ENCODE data around the gene KRTAP17-1. TPM values are rescaled to one million over a fixed set of nuclear protein-coding genes. Genes with fewer than 3 reads are reported as not detected.
"Not testable (repeated sequence)": the region's sequence is repeated elsewhere in the genome, so short reads cannot be mapped to it uniquely, and the experiment has no call there.

Gene KRTAP17-1
- polyA plus RNA-seq, 1 donor = not detected

GRCh38 chr17:41304091-41304490 lies 11.4 kb downstream of the KRTAP17-1 start:
- DNase-seq = no peak

GRCh38 chr17:41302981-41303380 lies 12.5 kb downstream of the KRTAP17-1 start:
- DNase-seq = no peak

GRCh38 chr17:41301916-41302901 lies 13.3 kb downstream of the KRTAP17-1 start, which contains the start of gene KRTAP29-1:
Gene KRTAP29-1 (minus strand): TSS chr17:41302851. CDS start chr17:41302851, 0 bp downstream.
- no peak for DNase-seq

- DNase-seq = no peak
These were observed 14.2 kb downstream of the KRTAP17-1 start for GRCh38 chr17:41301204-41301790.

GRCh38 chr17:41298458-41299135 lies 16.9 kb downstream of the KRTAP17-1 start:
- no peak for DNase-seq

GRCh38 chr17:41296846-41297245 lies 18.7 kb downstream of the KRTAP17-1 start:
- no peak for DNase-seq

- DNase-seq = no peak
These were observed 21.5 kb downstream of the KRTAP17-1 start for GRCh38 chr17:41294016-41294415.

- DNase-seq = no peak
These were observed 28.5 kb downstream of the KRTAP17-1 start for GRCh38 chr17:41287050-41287449.

GRCh38 chr17:41284546-41284945 lies 31.0 kb downstream of the KRTAP17-1 start:
- DNase-seq = no peak

GRCh38 chr17:41284043-41284442 lies 31.5 kb downstream of the KRTAP17-1 start:
- DNase-seq = no peak

- DNase-seq = no peak
These were observed 37.1 kb downstream of the KRTAP17-1 start for GRCh38 chr17:41278176-41278955.

GRCh38 chr17:41275648-41276190 lies 39.8 kb downstream of the KRTAP17-1 start, which contains the start of gene KRTAP9-7:
Gene KRTAP9-7 (plus strand): TSS chr17:41275698. CDS start chr17:41275698, 0 bp downstream.
- not testable (repeated sequence) for DNase-seq

- no peak for DNase-seq
These were observed 43.7 kb downstream of the KRTAP17-1 start for GRCh38 chr17:41271858-41272257.

- not testable (repeated sequence) for DNase-seq
These were observed 44.2 kb downstream of the KRTAP17-1 start for GRCh38 chr17:41271323-41271722.

- no peak for DNase-seq
These were observed 47.8 kb downstream of the KRTAP17-1 start for GRCh38 chr17:41267711-41268110.

- DNase-seq = no peak
These were observed 50.4 kb downstream of the KRTAP17-1 start, which contains the start of gene KRTAP9-6 for GRCh38 chr17:41265078-41265477. Gene KRTAP9-6 (plus strand): TSS chr17:41265378. CDS start chr17:41265378, 0 bp downstream.

Other genes starting within 250 kb of the KRTAP17-1 start
- gene KRTAP2-4, start 249.8 kb downstream of the KRTAP17-1 start, polyA plus RNA-seq (ENCODE audit: insufficient read length) = not detected
- not detected for gene KRTAP4-7, start 231.6 kb downstream of the KRTAP17-1 start, polyA plus RNA-seq (ENCODE audit: insufficient read length)
- gene KRTAP4-8, start 217.6 kb downstream of the KRTAP17-1 start, polyA plus RNA-seq (ENCODE audit: insufficient read length) = not detected
- not detected for gene KRTAP4-16, start 213.5 kb downstream of the KRTAP17-1 start, polyA plus RNA-seq (ENCODE audit: insufficient read length)
- not detected for gene KRTAP4-9, start 210.3 kb downstream of the KRTAP17-1 start, polyA plus RNA-seq (ENCODE audit: insufficient read length)
- gene KRTAP4-11, start 197.3 kb downstream of the KRTAP17-1 start, polyA plus RNA-seq (ENCODE audit: insufficient read length) = not detected
- not detected for gene KRTAP4-12, start 191.5 kb downstream of the KRTAP17-1 start, polyA plus RNA-seq (ENCODE audit: insufficient read length)
- gene KRTAP4-6, start 175.2 kb downstream of the KRTAP17-1 start, polyA plus RNA-seq (ENCODE audit: insufficient read length) = not detected
- not detected for gene KRTAP4-5, start 165.9 kb downstream of the KRTAP17-1 start, polyA plus RNA-seq (ENCODE audit: insufficient read length)
- gene KRTAP4-4, start 155.0 kb downstream of the KRTAP17-1 start, polyA plus RNA-seq (ENCODE audit: insufficient read length) = not detected
- gene KRTAP4-3, start 147.5 kb downstream of the KRTAP17-1 start, polyA plus RNA-seq (ENCODE audit: insufficient read length) = not detected
- gene KRTAP4-2, start 137.5 kb downstream of the KRTAP17-1 start, polyA plus RNA-seq (ENCODE audit: insufficient read length) = not detected
- not detected for gene KRTAP4-1, start 130.8 kb downstream of the KRTAP17-1 start, polyA plus RNA-seq (ENCODE audit: insufficient read length)
- not detected for gene KRTAP9-1, start 125.8 kb downstream of the KRTAP17-1 start, polyA plus RNA-seq (ENCODE audit: insufficient read length)
- not detected for gene KRTAP9-2, start 89.1 kb downstream of the KRTAP17-1 start, polyA plus RNA-seq (ENCODE audit: insufficient read length)
- gene KRTAP9-3, start 83.3 kb downstream of the KRTAP17-1 start, polyA plus RNA-seq (ENCODE audit: insufficient read length) = not detected
- not detected for gene KRTAP9-8, start 77.7 kb downstream of the KRTAP17-1 start, polyA plus RNA-seq (ENCODE audit: insufficient read length)
- gene KRTAP9-4, start 66.0 kb downstream of the KRTAP17-1 start, polyA plus RNA-seq (ENCODE audit: insufficient read length) = not detected
- gene KRTAP9-9, start 60.3 kb downstream of the KRTAP17-1 start, polyA plus RNA-seq (ENCODE audit: insufficient read length) = not detected
- gene KRTAP9-6, start 50.3 kb downstream of the KRTAP17-1 start, polyA plus RNA-seq (ENCODE audit: insufficient read length) = 0.42 TPM
- gene KRTAP9-7, start 40.0 kb downstream of the KRTAP17-1 start, polyA plus RNA-seq (ENCODE audit: insufficient read length) = not detected
- gene KRTAP29-1, start 12.9 kb downstream of the KRTAP17-1 start, polyA plus RNA-seq (ENCODE audit: insufficient read length) = not detected
- gene KRTAP16-1, start 6.4 kb downstream of the KRTAP17-1 start, polyA plus RNA-seq (ENCODE audit: insufficient read length) = not detected
- gene KRT33A, start 35.1 kb upstream of the KRTAP17-1 start, polyA plus RNA-seq (ENCODE audit: insufficient read length) = not detected
- not detected for gene KRT33B, start 54.1 kb upstream of the KRTAP17-1 start, polyA plus RNA-seq (ENCODE audit: insufficient read length)
- not detected for gene KRT34, start 66.6 kb upstream of the KRTAP17-1 start, polyA plus RNA-seq (ENCODE audit: insufficient read length)
- gene KRT31, start 81.9 kb upstream of the KRTAP17-1 start, polyA plus RNA-seq (ENCODE audit: insufficient read length) = not detected
- gene KRT37, start 108.9 kb upstream of the KRTAP17-1 start, polyA plus RNA-seq (ENCODE audit: insufficient read length) = not detected
- gene KRT38, start 125.3 kb upstream of the KRTAP17-1 start, polyA plus RNA-seq (ENCODE audit: insufficient read length) = not detected
- not detected for gene KRT32, start 151.7 kb upstream of the KRTAP17-1 start, polyA plus RNA-seq (ENCODE audit: insufficient read length)
- not detected for gene KRT35, start 165.4 kb upstream of the KRTAP17-1 start, polyA plus RNA-seq (ENCODE audit: insufficient read length)
- gene KRT36, start 174.2 kb upstream of the KRTAP17-1 start, polyA plus RNA-seq (ENCODE audit: insufficient read length) = not detected
- 0.25 TPM for gene KRT13, start 189.9 kb upstream of the KRTAP17-1 start, polyA plus RNA-seq (ENCODE audit: insufficient read length)
- gene KRT15, start 203.2 kb upstream of the KRTAP17-1 start, polyA plus RNA-seq (ENCODE audit: insufficient read length) = 1.8 TPM
- gene KRT19, start 212.6 kb upstream of the KRTAP17-1 start, polyA plus RNA-seq (ENCODE audit: insufficient read length) = 142 TPM

All from left kidney (tissue), 2 donors.